ENCODE measurements around the gene DENND2C. TPM values are rescaled to one million over a fixed set of nuclear protein-coding genes. Genes with fewer than 3 reads are reported as not detected.

The DENND2C gene, protein sequence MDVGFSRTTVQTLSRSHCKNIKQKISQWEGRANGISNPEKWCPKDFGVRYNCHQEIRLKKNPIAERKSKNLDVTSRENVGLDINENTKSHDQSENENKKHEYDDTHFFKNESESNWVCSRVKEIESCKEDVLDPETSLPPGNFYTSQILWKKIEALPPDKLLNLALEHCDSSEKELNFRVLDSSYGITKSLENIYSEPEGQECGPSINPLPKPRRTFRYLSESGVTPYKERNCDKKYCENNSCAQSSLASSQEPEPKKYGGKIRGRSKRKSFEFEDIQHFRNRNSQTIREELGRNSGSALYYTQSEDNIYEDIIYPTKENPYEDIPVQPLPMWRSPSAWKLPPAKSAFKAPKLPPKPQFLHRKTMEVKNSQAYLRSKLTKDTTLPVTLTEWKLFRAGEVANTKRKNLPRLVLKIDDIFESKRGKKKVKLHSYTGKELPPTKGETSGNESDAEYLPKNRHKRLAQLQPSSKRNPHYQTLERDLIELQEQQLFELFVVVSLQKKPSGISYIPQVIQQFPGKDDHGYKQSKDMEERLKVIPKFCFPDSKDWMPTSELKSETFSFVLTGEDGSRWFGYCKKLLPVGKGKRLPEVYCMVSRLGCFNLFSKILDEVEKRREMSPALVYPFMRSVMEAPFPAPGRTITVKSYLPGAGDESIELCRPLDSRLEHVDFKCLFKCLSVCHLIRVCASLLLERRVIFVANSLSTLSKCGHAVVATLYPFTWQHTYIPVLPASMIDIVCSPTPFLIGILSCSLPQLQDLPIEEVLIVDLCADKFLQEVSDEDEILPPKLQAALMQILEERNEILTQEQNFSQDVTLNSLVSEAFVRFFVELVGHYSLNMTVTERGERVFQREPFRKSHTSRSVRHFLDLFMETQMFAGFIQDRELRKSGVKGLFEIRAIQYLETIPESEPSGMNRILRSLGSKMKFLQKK
- total RNA-seq = 1 to 10 TPM; 2.3 to 3.7 (median 2.8) TPM

DNA sequence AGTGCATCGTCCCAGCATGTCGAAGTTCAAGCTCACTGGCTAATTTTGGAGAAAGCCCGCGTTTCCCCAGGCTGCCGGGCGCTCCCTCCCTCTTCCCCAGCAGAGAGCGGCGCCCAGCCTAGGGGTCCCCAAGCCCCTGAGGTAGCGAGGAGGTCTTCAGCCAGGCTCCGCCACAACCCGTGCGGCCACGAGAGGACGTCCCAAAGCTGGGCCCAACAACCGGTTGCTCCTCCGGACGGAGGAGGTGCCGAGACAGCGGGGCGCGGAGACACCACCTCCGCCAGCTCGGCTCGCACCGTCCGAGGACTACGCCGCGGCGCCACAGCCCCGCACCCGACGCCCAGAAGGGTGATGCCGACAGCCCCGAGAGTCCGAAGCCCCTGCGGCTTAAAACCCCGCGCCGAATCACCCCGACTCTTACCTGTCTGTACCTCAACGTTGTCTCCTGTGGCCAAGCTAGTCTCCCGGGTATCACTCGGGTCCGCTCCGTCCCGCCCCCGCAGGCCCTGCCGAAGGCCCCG lies at the start of gene DENND2C:
TSS of gene DENND2C (minus strand) at position 488 of the 521 bp plus-strand sequence. CDS start 44,065 bp downstream, outside the sequence.
- TF ChIP-seq, protein P1, sequence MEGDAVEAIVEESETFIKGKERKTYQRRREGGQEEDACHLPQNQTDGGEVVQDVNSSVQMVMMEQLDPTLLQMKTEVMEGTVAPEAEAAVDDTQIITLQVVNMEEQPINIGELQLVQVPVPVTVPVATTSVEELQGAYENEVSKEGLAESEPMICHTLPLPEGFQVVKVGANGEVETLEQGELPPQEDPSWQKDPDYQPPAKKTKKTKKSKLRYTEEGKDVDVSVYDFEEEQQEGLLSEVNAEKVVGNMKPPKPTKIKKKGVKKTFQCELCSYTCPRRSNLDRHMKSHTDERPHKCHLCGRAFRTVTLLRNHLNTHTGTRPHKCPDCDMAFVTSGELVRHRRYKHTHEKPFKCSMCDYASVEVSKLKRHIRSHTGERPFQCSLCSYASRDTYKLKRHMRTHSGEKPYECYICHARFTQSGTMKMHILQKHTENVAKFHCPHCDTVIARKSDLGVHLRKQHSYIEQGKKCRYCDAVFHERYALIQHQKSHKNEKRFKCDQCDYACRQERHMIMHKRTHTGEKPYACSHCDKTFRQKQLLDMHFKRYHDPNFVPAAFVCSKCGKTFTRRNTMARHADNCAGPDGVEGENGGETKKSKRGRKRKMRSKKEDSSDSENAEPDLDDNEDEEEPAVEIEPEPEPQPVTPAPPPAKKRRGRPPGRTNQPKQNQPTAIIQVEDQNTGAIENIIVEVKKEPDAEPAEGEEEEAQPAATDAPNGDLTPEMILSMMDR (IDR thresholded peaks at IDR 0.05; ENCODE audit: low read depth) = no peak

DNA sequence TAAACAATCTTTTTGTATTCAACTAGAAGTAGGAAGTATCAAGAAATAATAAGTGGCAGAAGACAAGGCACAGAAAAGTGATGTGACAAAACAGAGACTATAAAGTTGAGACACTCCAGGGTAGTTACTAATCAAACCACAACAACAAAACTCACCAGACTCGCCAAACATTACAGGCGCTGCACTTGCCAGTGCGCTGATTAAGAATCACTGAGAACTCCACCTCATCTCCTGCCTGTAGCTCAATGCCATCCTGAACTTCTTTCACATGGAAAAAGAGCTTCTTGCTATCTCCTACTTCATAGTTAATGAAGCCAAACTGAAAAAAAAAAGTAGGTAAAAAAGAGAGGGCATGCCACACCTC lies 49.6 kb upstream of the DENND2C start:
- TF ChIP-seq, protein P1 (IDR thresholded peaks at IDR 0.05; ENCODE audit: low read depth) = no peak

DNA sequence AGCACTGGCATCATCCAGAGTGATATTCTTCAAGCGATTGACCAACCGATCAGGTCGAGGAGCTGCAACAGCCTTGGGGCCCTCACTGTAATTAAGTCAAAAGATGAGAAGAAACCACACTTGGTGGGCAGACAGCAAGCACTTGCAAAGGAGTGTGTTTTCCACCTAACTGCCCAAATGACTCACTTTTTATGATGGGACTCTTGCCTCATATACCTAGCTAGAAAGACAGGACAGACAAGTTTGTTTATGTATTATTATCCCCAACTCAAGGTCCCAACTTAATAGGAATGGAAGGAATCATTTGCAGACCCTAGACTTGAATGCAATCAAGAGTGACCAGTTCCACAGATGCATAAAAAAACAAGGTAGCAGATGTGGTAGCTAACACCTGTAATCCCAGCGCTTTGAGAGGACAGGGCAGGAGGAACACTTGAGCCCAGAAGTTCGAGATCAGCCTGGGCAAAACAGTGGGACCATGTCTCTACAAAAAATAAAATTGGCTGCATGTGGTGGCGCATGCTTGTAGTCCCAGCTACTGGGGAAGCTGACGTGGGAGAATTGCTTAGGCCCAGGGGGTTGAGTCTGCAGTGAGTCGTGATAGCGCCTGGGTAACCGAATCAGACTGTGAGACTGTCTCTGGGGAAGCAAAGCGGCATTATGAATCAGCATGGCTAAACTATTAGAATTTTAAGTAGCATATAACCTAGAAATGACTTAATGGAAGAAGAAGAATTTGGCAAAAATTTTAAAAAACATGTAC lies 49.0 kb upstream of the DENND2C start:
- TF ChIP-seq, protein P1 (IDR thresholded peaks at IDR 0.05; ENCODE audit: low read depth) = no peak

DNA sequence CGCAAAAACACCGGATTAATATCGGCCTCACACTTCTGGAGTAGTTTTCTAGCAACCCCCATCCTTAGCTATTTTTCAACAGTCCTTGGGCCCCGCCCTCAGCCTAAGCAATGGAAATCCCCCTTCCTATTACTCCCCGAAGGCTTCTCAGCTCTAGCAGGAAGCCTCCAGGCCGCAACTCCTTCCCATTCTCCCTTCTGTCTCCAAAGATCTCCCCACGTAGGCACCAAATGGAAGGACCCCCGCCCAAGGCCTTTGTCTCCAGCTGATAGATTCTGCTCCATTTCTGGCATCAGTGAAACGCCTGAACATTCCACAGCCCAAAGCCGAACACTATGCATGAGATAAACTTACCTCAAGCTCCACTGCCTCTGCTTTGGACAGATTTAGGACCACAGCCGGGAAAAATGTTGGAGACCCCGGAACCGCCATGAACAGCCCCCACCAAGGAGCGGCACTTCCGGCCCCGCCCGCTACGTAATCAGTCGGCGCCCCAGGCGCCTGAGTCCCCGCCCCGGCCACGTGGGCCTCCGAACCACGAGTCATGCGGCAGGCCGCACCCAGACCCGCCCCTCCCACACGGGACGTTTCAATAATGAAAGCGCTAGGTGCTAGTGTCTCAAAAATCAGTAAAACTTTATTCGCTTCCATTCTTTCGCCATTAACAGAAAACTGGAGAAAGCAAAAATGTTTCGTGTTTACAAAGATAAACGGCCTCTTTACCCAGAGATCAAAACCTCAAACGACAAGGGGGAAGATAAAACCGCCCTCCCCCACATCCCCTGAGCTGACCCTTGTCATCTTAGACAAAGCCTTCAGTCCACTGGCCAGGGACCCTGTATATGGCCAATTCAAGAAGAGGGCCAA lies 46.7 kb upstream of the DENND2C start, which contains the start of gene NRAS:
TSS of gene NRAS (minus strand) at position 468 of the 867 bp plus-strand sequence. CDS start 611 bp downstream, outside the sequence.
- TF ChIP-seq, protein P1 (IDR thresholded peaks at IDR 0.05; ENCODE audit: low read depth) = no peak

DNA sequence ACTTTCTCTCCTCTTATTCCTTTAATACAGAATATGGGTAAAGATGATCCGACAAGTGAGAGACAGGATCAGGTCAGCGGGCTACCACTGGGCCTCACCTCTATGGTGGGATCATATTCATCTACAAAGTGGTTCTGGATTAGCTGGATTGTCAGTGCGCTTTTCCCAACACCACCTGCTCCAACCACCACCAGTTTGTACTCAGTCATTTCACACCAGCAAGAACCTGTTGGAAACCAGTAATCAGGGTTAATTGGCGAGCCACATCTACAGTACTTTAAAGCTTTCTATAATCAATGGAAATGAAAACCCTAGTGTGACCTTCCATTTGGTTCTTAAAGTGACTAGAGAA lies 46.1 kb upstream of the DENND2C start:
- TF ChIP-seq, protein P1 (IDR thresholded peaks at IDR 0.05; ENCODE audit: low read depth) = no peak

DNA sequence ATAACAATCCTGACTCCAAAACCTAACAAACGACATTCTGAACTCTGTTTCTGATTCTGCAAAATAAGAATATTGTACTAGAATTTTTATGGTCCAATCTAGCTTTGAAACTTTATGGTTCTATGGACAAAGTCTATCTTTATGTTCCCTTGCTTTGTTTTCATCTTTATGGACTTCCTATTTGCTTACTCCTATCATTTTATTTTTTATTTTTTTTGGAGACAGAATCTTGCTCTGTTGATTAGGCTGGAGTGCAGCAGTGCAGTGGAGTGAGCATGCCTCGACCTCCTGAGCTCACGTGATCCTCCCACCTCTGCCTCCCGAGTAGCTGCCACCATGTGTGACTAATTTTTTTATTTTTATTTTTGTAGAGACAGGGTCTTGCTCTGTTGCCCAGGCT lies 43.1 kb upstream of the DENND2C start:
- TF ChIP-seq, protein P1 (IDR thresholded peaks at IDR 0.05; ENCODE audit: low read depth) = no peak

Data from subcutaneous adipose tissue (tissue), 4 donors.